Left ventricle myocardium inferior (tissue), 1 donor: ENCODE measurements around the gene GRIN2D. TPM values are rescaled to one million over a fixed set of nuclear protein-coding genes. Genes with fewer than 3 reads are reported as not detected.
"Not testable (repeated sequence)": the region's sequence is repeated elsewhere in the genome, so short reads cannot be mapped to it uniquely, and the experiment has no call there.

ENCODE experiments used
- DNase-seq: peaks from one replicate; pipeline ENCODE4 v3.0.0-alpha.2; 2020
- H3K27ac ChIP-seq: fragments of 200-600 bp; replicated peaks from 2 replicates; pipeline ENCODE4 v1.8.0; 2021
- H3K27me3 ChIP-seq: fragments of 200-600 bp; 2 replicates; pipeline ENCODE4 v1.8.0; 2021; ENCODE audit warnings: low read depth
- H3K36me3 ChIP-seq: fragments of 200-600 bp; 2 replicates; pipeline ENCODE4 v1.8.0; 2021
- H3K4me1 ChIP-seq: fragments of 200-600 bp; 2 replicates; pipeline ENCODE4 v1.8.0; 2021
- H3K4me3 ChIP-seq: fragments of 200-600 bp; 2 replicates; pipeline ENCODE4 v1.8.0; 2021; ENCODE audit warnings: mild to moderate bottlenecking, moderate library complexity
- H3K9me3 ChIP-seq: fragments of 200-600 bp; replicated peaks from 2 replicates; pipeline ENCODE4 v1.8.0; 2021
- intact Hi-C: fragments of 100-400 bp; cut with micrococcal nuclease; formaldehyde crosslinking; loops from one replicate; pipeline ENCODE4 v1.11.0; 2022
- total RNA-seq: library from RNA; stranded (reverse); fragmentation: NEBNext Ultra II Directional; extraction: Animal tissue kit (Norgen Biotek cat#: 25700); gene quantifications from one replicate; pipeline ENCODE4 v1.2.1, GENCODE V29; 2021
- TF ChIP-seq, protein P1 (sequence below): fragments of 200-600 bp; IDR thresholded peaks from 2 replicates; pipeline ENCODE4 v1.8.0; 2021; ENCODE audit warnings: antibody characterized with exemption, mild to moderate bottlenecking, borderline replicate concordance
- donor health status: DM: no; HTN: yes; CAD: no; lungs with severe emphysema.

The GRIN2D gene
- total RNA-seq, 1 donor from 2014 or later: 0.30 TPM

DNA sequence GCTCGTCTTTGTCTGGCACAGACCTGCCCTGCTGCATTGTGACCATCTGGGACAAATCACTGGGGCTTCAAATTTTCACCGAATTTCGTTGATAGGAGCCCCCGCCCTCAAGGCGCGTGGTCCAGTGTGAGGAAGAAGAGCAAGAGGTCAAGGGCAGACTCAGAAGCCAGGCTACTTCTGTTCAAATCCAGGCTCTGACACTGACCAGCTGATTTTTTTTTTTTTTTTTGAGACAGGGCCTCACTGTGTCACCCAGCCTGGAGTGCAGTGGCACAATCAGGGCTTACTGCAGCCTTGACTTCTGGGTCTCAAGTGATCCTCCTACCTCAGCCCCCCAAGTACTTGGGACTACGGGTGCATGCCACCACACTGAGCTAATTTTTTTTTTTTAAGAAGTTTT, 22.1 kb upstream of the GRIN2D start:
- H3K36me3 ChIP-seq: no peaks in the 10 kb centered on the region
- no peak overlapping the region for H3K4me3 ChIP-seq
- no peaks in the 10 kb centered on the region for H3K27me3 ChIP-seq
- H3K9me3 ChIP-seq: no peaks in the 10 kb centered on the region
- no peaks in the 10 kb centered on the region for H3K4me1 ChIP-seq
- intact Hi-C loops: no loop called here
- TF ChIP-seq, protein P1, sequence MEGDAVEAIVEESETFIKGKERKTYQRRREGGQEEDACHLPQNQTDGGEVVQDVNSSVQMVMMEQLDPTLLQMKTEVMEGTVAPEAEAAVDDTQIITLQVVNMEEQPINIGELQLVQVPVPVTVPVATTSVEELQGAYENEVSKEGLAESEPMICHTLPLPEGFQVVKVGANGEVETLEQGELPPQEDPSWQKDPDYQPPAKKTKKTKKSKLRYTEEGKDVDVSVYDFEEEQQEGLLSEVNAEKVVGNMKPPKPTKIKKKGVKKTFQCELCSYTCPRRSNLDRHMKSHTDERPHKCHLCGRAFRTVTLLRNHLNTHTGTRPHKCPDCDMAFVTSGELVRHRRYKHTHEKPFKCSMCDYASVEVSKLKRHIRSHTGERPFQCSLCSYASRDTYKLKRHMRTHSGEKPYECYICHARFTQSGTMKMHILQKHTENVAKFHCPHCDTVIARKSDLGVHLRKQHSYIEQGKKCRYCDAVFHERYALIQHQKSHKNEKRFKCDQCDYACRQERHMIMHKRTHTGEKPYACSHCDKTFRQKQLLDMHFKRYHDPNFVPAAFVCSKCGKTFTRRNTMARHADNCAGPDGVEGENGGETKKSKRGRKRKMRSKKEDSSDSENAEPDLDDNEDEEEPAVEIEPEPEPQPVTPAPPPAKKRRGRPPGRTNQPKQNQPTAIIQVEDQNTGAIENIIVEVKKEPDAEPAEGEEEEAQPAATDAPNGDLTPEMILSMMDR: no peak
- no peak overlapping the region for H3K27ac ChIP-seq
- DNase-seq: no peak

DNA sequence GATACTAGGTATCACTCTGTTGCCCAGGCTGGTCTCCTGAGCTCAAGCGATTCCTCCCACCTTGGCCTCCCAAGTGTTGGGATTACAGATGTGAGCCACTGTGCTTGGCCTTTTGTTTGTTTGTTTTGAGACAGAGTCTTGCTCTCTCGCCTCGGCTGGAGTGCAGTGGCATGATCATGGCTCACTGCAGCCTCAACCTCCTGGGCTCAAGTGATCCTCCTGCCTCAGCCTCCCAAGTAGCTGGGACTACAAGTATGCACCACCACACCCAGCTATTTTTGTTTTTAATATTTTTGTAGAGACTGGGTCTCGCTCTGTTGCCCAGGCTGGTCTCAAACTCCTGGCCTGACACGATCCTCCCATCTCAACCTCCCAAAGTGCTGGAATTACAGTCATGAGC, 21.7 kb upstream of the GRIN2D start:
- H3K4me3 ChIP-seq, H3K4me1 ChIP-seq, H3K9me3 ChIP-seq, DNase-seq, H3K27ac ChIP-seq, H3K36me3 ChIP-seq, intact Hi-C loops, H3K27me3 ChIP-seq: not testable (repeated sequence)

DNA sequence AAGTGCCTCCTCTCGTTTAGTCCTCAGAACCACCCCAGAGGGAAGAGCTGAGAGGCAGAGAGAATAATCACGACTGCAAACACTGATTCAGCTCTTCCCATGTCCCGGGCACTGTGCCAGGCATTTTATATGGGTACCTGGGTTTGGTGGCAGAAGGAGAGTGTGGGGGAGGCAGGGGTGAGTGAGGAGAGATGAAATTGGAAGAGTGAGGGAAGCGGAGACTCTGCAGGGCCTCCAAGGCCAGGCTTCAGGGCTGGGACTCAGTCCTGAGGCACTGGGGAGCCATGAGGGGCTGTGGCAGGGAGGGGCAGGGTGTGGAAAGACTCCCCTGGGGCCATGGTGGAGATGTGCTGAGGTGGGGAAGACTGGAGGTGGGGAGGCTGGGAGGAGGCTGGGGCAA, 20.6 kb upstream of the GRIN2D start:
- Histone ChIP-seq H3K4me3 (no peak overlapping the region), H3K4me1 (no peaks in the 10 kb centered on the region), H3K9me3 (no peaks in the 10 kb centered on the region), H3K27me3 (no peaks in the 10 kb centered on the region), H3K36me3 (no peaks in the 10 kb centered on the region), H3K27ac (no peak overlapping the region)
- intact Hi-C loops: no loop called here
- DNase-seq: no peak
- TF ChIP-seq, protein P1: no peak

DNA sequence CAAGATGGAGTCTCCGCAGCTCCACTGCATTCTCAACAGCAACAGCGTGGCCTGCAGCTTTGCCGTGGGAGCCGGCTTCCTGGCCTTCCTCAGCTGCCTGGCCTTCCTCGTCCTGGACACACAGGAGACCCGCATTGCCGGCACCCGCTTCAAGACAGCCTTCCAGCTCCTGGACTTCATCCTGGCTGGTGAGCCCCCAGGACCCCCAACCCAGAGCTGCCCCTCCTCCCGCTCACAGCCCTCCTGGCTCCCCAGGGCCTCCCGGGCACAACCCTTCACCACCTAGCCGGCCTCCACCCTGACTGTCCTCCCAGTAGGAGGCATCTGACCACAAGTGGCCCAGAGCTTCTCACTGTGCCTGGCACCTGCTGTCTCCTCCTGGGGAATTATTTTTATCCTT, 19.9 kb upstream of the GRIN2D start:
- Histone ChIP-seq H3K9me3 (no peaks in the 10 kb centered on the region), H3K27me3 (no peaks in the 10 kb centered on the region), H3K27ac (no peak overlapping the region), H3K36me3 (no peaks in the 10 kb centered on the region), H3K4me1 (no peaks in the 10 kb centered on the region), H3K4me3 (no peak overlapping the region)
- intact Hi-C loops: no loop called here
- no peak for DNase-seq
- TF ChIP-seq, protein P1: no peak

DNA sequence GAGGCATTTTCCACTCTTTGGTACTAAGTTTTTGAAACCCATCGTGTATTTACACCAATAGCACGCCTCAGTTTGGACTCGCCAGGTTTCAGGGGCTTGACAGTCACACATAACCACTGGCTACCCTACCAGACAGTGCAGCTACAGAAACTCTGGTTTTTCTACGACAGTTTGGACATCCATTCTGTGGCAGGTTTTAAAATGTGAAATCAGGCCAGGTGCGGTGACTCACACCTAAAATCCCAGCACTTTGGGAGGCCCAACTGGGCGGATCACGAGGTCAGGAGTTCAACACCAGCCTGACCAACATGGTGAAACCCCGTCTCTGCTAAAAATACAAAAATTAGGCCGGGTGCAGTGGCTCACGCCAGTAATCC, 15.3 kb upstream of the GRIN2D start:
- H3K4me3 ChIP-seq: no peak overlapping the region
- TF ChIP-seq, protein P1: no peak
- intact Hi-C loops: no loop called here
- H3K27me3 ChIP-seq: no peaks in the 10 kb centered on the region
- no peaks in the 10 kb centered on the region for H3K9me3 ChIP-seq
- no peak overlapping the region for H3K27ac ChIP-seq
- DNase-seq: no peak
- H3K36me3 ChIP-seq: peaks cover 20% of the 10 kb centered on the region
- H3K4me1 ChIP-seq: no peaks in the 10 kb centered on the region

DNA sequence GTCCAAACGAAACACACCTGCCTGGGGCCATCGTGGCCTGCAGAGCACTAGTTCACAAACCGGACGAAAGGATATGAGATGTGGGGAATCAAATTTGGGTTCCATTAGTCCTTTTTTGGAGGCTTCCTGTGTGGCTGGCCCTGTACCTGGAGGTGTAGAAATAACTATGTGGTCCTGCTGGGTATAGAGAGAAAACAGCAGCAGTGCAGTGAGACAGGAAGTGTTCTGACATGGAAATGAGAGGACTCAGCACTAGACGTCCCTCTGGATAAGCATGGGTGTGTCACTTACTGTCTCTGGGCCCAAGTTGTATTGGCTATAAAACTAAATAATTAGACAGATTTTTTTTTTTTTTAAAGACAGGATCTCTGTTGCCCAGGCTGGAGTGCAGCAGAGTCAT, 14.4 kb upstream of the GRIN2D start:
- intact Hi-C loops: no loop called here
- TF ChIP-seq, protein P1: no peak
- DNase-seq: no peak

More for the DNA sequence above, 14.4 kb upstream of the GRIN2D start:
- Histone ChIP-seq H3K4me1 (no peaks in the 10 kb centered on the region), H3K36me3 (peaks cover 29% of the 10 kb centered on the region), H3K27me3 (no peaks in the 10 kb centered on the region), H3K9me3 (no peaks in the 10 kb centered on the region), H3K4me3 (no peak overlapping the region), H3K27ac (no peak overlapping the region)
